Panc1 (cell line): ENCODE data around the gene CFAP77. TPM values are rescaled to one million over a fixed set of nuclear protein-coding genes. Genes with fewer than 3 reads are reported as not detected.

Experiments used
- ATAC-seq: fragments of 200-7000 bp; cut with Tn5 transposase; 2 replicates; pipeline ENCODE4 v1.9.1; 2020; ENCODE audit warnings: mild to moderate bottlenecking, moderate library complexity
- BruUV-seq: library from RNA; stranded (reverse); fragments of 400-500 nt; replicated peaks from 2 replicates; lab custom pipeline; 2021; lab: Mats Ljungman, UMichigan
- CTCF ChIA-PET: fragments of 300-600 bp; sonication (Branson Sonifier 250); formaldehyde crosslinking; loops from one replicate; lab custom pipeline; 2022; ENCODE audit warnings: antibody characterized with exemption; lab: Charles Lee
- POLR2A ChIA-PET: fragments of 300-600 bp; sonication (Branson Sonifier 250); formaldehyde crosslinking; loops from one replicate; lab custom pipeline; 2022; ENCODE audit warnings: antibody characterized with exemption; lab: Charles Lee
- DNase-seq: peaks from one replicate; pipeline ENCODE4 v3.0.0-alpha.2; 2010; ENCODE audit warnings: low read depth, low spot score
- H3K27ac ChIP-seq: 2 replicates; pipeline ENCODE4 v1.5.1; 2011; ENCODE audit warnings: mild to moderate bottlenecking, low read length, inconsistent platforms
- H3K27me3 ChIP-seq: fragments of 200-500 bp; sonication (Bioruptor generic); 2 replicates; pipeline ENCODE4 v1.6.0; 2014; ENCODE audit warnings: low read length, inconsistent platforms; ENCODE audit not compliant: control insufficient read depth, insufficient read depth
- H3K36me3 ChIP-seq: fragments of 200-500 bp; sonication (Bioruptor generic); 2 replicates; pipeline ENCODE4 v1.5.1; 2014; ENCODE audit warnings: inconsistent platforms, mild to moderate bottlenecking, low read length, moderate library complexity; ENCODE audit not compliant: control insufficient read depth, insufficient read depth
- H3K4me1 ChIP-seq: 2 replicates; pipeline ENCODE4 v1.5.1; 2011; ENCODE audit warnings: inconsistent platforms, mild to moderate bottlenecking, low read length, moderate library complexity; ENCODE audit not compliant: control insufficient read depth, insufficient read depth
- H3K4me3 ChIP-seq, 2 experiments: 2 replicates each; pipeline ENCODE4 v1.5.1; 2011 to 2012; ENCODE audit warnings: low read depth in 2 of 2, low read length in 2 of 2, mild to moderate bottlenecking in 2 of 2, inconsistent platforms in 1 of 2, moderate library complexity in 1 of 2
- H3K9me3 ChIP-seq: fragments of 200-500 bp; sonication (Bioruptor generic); 2 replicates; pipeline ENCODE4 v1.5.1; 2014; ENCODE audit warnings: low read depth, mild to moderate bottlenecking, inconsistent platforms, low read length, moderate library complexity; ENCODE audit not compliant: control insufficient read depth, insufficient read depth
- CTCF ChIP-seq: fragments of 450-650 bp; IDR thresholded peaks from 2 replicates; pipeline ENCODE4 v1.5.1; 2017; ENCODE audit warnings: mild to moderate bottlenecking
- POLR2AphosphoS5 ChIP-seq: IDR thresholded peaks from 2 replicates; pipeline ENCODE4 v1.6.1; 2012; ENCODE audit warnings: mild to moderate bottlenecking, low read depth, low read length, moderate library complexity
- REST ChIP-seq, 2 experiments: IDR thresholded peaks; 2 replicates each; pipeline ENCODE4 v1.6.1; 2011 to 2012; ENCODE audit warnings: low read depth in 2 of 2, control low read depth in 1 of 2, low read length in 1 of 2, mild to moderate bottlenecking in 1 of 2, moderate library complexity in 1 of 2; ENCODE audit not compliant: insufficient read depth in 1 of 2
- SIN3A ChIP-seq: IDR thresholded peaks from 2 replicates; pipeline ENCODE4 v1.6.1; 2012; ENCODE audit warnings: low read depth, mild to moderate bottlenecking, low read length, moderate library complexity, borderline replicate concordance; ENCODE audit not compliant: insufficient read depth
- TCF7L2 ChIP-seq: IDR thresholded peaks from 2 replicates; pipeline ENCODE4 v1.6.1; 2011; ENCODE audit warnings: mild to moderate bottlenecking, low read depth, low read length, inconsistent platforms
- in situ Hi-C: cut with HindIII; loops from 2 replicates; pipeline ENCODE4 v1.10.0; 2016; ENCODE audit warnings: low sequenced_read_pairs, low pct_unique_long_range_greater_than_20kb
- intact Hi-C: fragments of 100-400 bp; cut with micrococcal nuclease; formaldehyde crosslinking; loops from one replicate; pipeline ENCODE4 v1.10.0; 2022; ENCODE audit not compliant: unreplicated experiment
- total RNA-seq: library from RNA; stranded (reverse); gene quantifications from one replicate; pipeline ENCODE4 v1.2.1, GENCODE V29; 2021; ENCODE audit not compliant: unreplicated experiment

The CFAP77 gene
- total RNA-seq, 1 experiment from 2014 or later: not detected

GRCh38 chr9:132367613-132368313 is 42.2 kb upstream of the CFAP77 start:
- H3K4me1 ChIP-seq: no peaks in the 10 kb centered on the region
- ATAC-seq (no peak), DNase-seq (no peak)
- BruUV-seq: no TSS peak
- in situ Hi-C loops: no loop called here
- H3K36me3 ChIP-seq: no peaks in the 10 kb centered on the region
- intact Hi-C loops: no loop called here
- ChIA-PET CTCF (no interaction called here), POLR2A (interaction anchor here (0.6 kb wide), 1 partner anchor 12 kb away, joined by 14 read pairs; the partner anchor contains the start of gene SETX)
- no peak for TF ChIP-seq REST (IDR thresholded peaks at IDR 0.05; ENCODE audit: insufficient read depth in 1 of 2, low read depth in 2 of 2, low read length in 1 of 2)
- TF ChIP-seq POLR2AphosphoS5: no peak
- TF ChIP-seq CTCF: no peak
- no peak for TF ChIP-seq SIN3A
- no peak for TF ChIP-seq TCF7L2
- no peak overlapping the region for H3K4me3 ChIP-seq
- H3K27ac ChIP-seq: no peak overlapping the region
- no peaks in the 10 kb centered on the region for H3K27me3 ChIP-seq
- no peaks in the 10 kb centered on the region for H3K9me3 ChIP-seq

GRCh38 chr9:132369421-132369820 is 40.6 kb upstream of the CFAP77 start:
- DNase-seq (no peak), ATAC-seq (no peak)
- Histone ChIP-seq H3K36me3 (no peaks in the 10 kb centered on the region), H3K27ac (no peak overlapping the region), H3K4me1 (no peaks in the 10 kb centered on the region), H3K27me3 (no peaks in the 10 kb centered on the region), H3K9me3 (no peaks in the 10 kb centered on the region), H3K4me3 (no peak overlapping the region)
- in situ Hi-C loops (no loop called here), intact Hi-C loops (no loop called here)
- TF ChIP-seq POLR2AphosphoS5 (no peak), REST (IDR thresholded peaks at IDR 0.05; ENCODE audit: insufficient read depth in 1 of 2, low read depth in 2 of 2, low read length in 1 of 2) (no peak), TCF7L2 (no peak), SIN3A (no peak), CTCF (no peak)
- CTCF ChIA-PET: no interaction called here
- POLR2A ChIA-PET: no interaction called here
- BruUV-seq: no TSS peak
